HL-60 (cell line): Measurements from ENCODE around the gene NRP1.

Experiments used
- DNase-seq, 2 experiments: peaks; one replicate each; pipeline ENCODE4 v3.0.0-alpha.2; 2010 to 2020; ENCODE audit warnings: low read depth in 1 of 2, low spot score in 1 of 2
- H3K27ac ChIP-seq: fragments of 250-450 bp; sonication (Bioruptor Pico); replicated peaks from 2 replicates; pipeline ENCODE4 v1.5.1; 2020; ENCODE audit warnings: mild to moderate bottlenecking, moderate library complexity
- H3K27me3 ChIP-seq: fragments of 250-450 bp; sonication (Bioruptor Pico); 2 replicates; pipeline ENCODE4 v1.5.1; 2021; ENCODE audit warnings: mild to moderate bottlenecking, moderate library complexity; ENCODE audit not compliant: insufficient read depth, poor library complexity, severe bottlenecking
- H3K4me3 ChIP-seq: replicated peaks from 2 replicates; pipeline ENCODE4 v1.5.1; 2011; ENCODE audit warnings: mild to moderate bottlenecking, control low read depth, low read length; ENCODE audit not compliant: insufficient read depth
- CTCF ChIP-seq: IDR thresholded peaks from one replicate; pipeline ENCODE4 v1.5.1; 2011; ENCODE audit warnings: low read length, control low read depth, inconsistent platforms; ENCODE audit not compliant: insufficient read depth
- GABPA ChIP-seq: IDR thresholded peaks from 2 replicates; pipeline ENCODE4 v1.6.1; 2012; ENCODE audit warnings: low read depth
- POLR2AphosphoS5 ChIP-seq: IDR thresholded peaks from 2 replicates; pipeline ENCODE4 v1.6.1; 2012; ENCODE audit warnings: low read depth
- SPI1 ChIP-seq: IDR thresholded peaks from 2 replicates; pipeline ENCODE4 v1.6.1; 2012; ENCODE audit warnings: low read depth, mild to moderate bottlenecking, borderline replicate concordance
- TF ChIP-seq, protein P1 (sequence below): IDR thresholded peaks from 2 replicates; pipeline ENCODE4 v1.6.1; 2012; ENCODE audit warnings: low read depth; ENCODE audit not compliant: insufficient replicate concordance

NRP1 gene

GRCh38 chr10:33217854-33218253 lies 116.6 kb downstream of the NRP1 start:
- no peak for DNase-seq
- Histone ChIP-seq H3K27me3 (no peaks in the 10 kb centered on the region), H3K4me3 (no peak overlapping the region), H3K27ac (no peak overlapping the region)
- TF ChIP-seq SPI1 = no peak
- no peak for TF ChIP-seq POLR2AphosphoS5
- no peak for TF ChIP-seq GABPA
- no peak for TF ChIP-seq CTCF
- TF ChIP-seq, protein P1, sequence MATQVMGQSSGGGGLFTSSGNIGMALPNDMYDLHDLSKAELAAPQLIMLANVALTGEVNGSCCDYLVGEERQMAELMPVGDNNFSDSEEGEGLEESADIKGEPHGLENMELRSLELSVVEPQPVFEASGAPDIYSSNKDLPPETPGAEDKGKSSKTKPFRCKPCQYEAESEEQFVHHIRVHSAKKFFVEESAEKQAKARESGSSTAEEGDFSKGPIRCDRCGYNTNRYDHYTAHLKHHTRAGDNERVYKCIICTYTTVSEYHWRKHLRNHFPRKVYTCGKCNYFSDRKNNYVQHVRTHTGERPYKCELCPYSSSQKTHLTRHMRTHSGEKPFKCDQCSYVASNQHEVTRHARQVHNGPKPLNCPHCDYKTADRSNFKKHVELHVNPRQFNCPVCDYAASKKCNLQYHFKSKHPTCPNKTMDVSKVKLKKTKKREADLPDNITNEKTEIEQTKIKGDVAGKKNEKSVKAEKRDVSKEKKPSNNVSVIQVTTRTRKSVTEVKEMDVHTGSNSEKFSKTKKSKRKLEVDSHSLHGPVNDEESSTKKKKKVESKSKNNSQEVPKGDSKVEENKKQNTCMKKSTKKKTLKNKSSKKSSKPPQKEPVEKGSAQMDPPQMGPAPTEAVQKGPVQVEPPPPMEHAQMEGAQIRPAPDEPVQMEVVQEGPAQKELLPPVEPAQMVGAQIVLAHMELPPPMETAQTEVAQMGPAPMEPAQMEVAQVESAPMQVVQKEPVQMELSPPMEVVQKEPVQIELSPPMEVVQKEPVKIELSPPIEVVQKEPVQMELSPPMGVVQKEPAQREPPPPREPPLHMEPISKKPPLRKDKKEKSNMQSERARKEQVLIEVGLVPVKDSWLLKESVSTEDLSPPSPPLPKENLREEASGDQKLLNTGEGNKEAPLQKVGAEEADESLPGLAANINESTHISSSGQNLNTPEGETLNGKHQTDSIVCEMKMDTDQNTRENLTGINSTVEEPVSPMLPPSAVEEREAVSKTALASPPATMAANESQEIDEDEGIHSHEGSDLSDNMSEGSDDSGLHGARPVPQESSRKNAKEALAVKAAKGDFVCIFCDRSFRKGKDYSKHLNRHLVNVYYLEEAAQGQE = no peak

- Histone ChIP-seq H3K27me3 (no peaks in the 10 kb centered on the region), H3K4me3 (no peak overlapping the region), H3K27ac (no peak overlapping the region)
- no peak for DNase-seq
- no peak for TF ChIP-seq GABPA
- no peak for TF ChIP-seq SPI1
- TF ChIP-seq POLR2AphosphoS5 = no peak
- TF ChIP-seq CTCF = no peak
- TF ChIP-seq, protein P1 = no peak
Measured at GRCh38 chr10:33216661-33217427, 117.6 kb downstream of the NRP1 start.

GRCh38 chr10:33215635-33216034 lies 118.8 kb downstream of the NRP1 start:
- DNase-seq = no peak
- H3K4me3 ChIP-seq = no peak overlapping the region
- no peak for TF ChIP-seq SPI1
- H3K27me3 ChIP-seq = no peaks in the 10 kb centered on the region
- no peak overlapping the region for H3K27ac ChIP-seq

DNA sequence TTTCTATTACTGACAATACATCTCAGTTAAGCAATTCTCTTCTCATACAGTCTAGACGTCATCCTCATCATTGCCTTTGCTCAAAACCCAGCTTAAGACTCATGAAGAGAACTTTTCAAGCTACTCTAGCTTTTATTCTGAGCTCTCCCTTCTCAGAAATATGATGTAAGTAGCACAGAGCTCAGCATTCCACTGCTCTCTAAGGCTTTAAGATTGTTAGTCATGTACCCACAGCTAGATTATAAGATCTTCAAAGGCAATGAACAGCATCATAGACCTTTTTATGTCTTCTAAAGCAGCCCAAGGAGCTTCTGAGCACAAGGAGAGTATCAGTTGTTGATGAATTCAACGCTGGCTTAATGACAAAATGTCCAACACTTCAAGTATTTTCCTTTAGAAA lies 119.3 kb downstream of the NRP1 start:
- TF ChIP-seq GABPA = no peak
- no peak for TF ChIP-seq CTCF
- TF ChIP-seq POLR2AphosphoS5 = no peak
- TF ChIP-seq, protein P1 = no peak
- TF ChIP-seq SPI1 = no peak
- no peak for DNase-seq
- Histone ChIP-seq H3K27me3 (no peaks in the 10 kb centered on the region), H3K27ac (no peak overlapping the region), H3K4me3 (no peak overlapping the region)
